Endothelial cell of umbilical vein (primary cell): ENCODE results near the gene SDF2. TPM values are rescaled to one million over a fixed set of nuclear protein-coding genes. Genes with fewer than 3 reads are reported as not detected.

Experiments used
- BruUV-seq: library from RNA; stranded (reverse); fragments of 400-500 nt; replicated peaks from 2 replicates; lab custom pipeline; 2021; lab: Mats Ljungman, UMichigan
- CTCF ChIA-PET: fragments of 300-600, 350-600 bp; sonication (Branson Sonifier 250); formaldehyde crosslinking; loops from one replicate; lab custom pipeline; 2021; ENCODE audit warnings: antibody characterized with exemption, inconsistent platforms; lab: Charles Lee
- POLR2A ChIA-PET: fragments of 300-600, 350-600 bp; sonication (Branson Sonifier 250); formaldehyde crosslinking; loops from one replicate; lab custom pipeline; 2021; ENCODE audit warnings: antibody characterized with exemption, inconsistent platforms; lab: Charles Lee
- DNase-seq: peaks from one replicate; pipeline ENCODE4 v3.0.0-alpha.2; 2011; ENCODE audit warnings: low read depth, low spot score
- FAIRE-seq: peaks from 2 replicates; lab custom pipeline; 2011; peaks lifted over from hg19 to GRCh38; lab: Jason Lieb, UNC
- H2AFZ ChIP-seq: 2 replicates; pipeline ENCODE4 v1.6.0; 2012; ENCODE audit warnings: low read depth, low read length, control low read depth, inconsistent platforms
- H3K27ac ChIP-seq: 2 replicates; pipeline ENCODE4 v1.5.1; 2011; ENCODE audit warnings: low read depth, mild to moderate bottlenecking, control low read depth, low read length, moderate library complexity; ENCODE audit not compliant: insufficient read depth
- H3K27me3 ChIP-seq, 2 experiments: 2 replicates each; pipeline versions ENCODE4 v1.6.0 to v1.6.1; 2011; ENCODE audit warnings: low read length in 2 of 2, mixed read lengths in 1 of 2; ENCODE audit not compliant: control insufficient read depth in 2 of 2, insufficient read depth in 2 of 2
- H3K36me3 ChIP-seq, 2 experiments: 2 replicates in 1 of 2; 3 replicates in 1 of 2; pipeline ENCODE4 v1.5.1; 2011; ENCODE audit warnings: low read length in 2 of 2, mild to moderate bottlenecking in 1 of 2, moderate library complexity in 1 of 2; ENCODE audit not compliant: control insufficient read depth in 2 of 2, insufficient read depth in 2 of 2; ENCODE audit errors: extremely low read depth in 1 of 2
- H3K4me1 ChIP-seq: 3 replicates; pipeline ENCODE4 v1.5.1; 2011; ENCODE audit warnings: mild to moderate bottlenecking, low read length; ENCODE audit not compliant: control insufficient read depth, insufficient read depth; ENCODE audit errors: extremely low read depth
- H3K4me2 ChIP-seq: 2 replicates; pipeline ENCODE4 v1.6.1; 2011; ENCODE audit warnings: low read length, control low read depth, mixed read lengths; ENCODE audit not compliant: insufficient read depth
- H3K4me3 ChIP-seq, 3 experiments: fragments of 200-600 bp in 1 of 3; sonication (generic), shearing (Covaris generic) in 1 of 3; replicated peaks in 1 of 3; 2 replicates each; pipeline ENCODE4 v1.5.1; 2011 to 2016; ENCODE audit warnings: control low read depth in 3 of 3, low read length in 3 of 3, mild to moderate bottlenecking in 2 of 3, inconsistent platforms in 1 of 3, low read depth in 1 of 3, moderate library complexity in 1 of 3; ENCODE audit not compliant: insufficient read depth in 1 of 3
- H3K79me2 ChIP-seq: 2 replicates; pipeline ENCODE4 v1.6.0; 2012; ENCODE audit warnings: low read length, inconsistent platforms; ENCODE audit not compliant: control insufficient read depth, insufficient read depth
- H3K9ac ChIP-seq: replicated peaks from 2 replicates; pipeline ENCODE3; 2011; ENCODE audit warnings: low read length, control low read depth; ENCODE audit not compliant: insufficient read depth; ENCODE audit errors: extremely low read depth
- H3K9me1 ChIP-seq: replicated peaks from 3 replicates; pipeline ENCODE4 v1.6.0; 2011; ENCODE audit warnings: mild to moderate bottlenecking, low read length; ENCODE audit not compliant: control insufficient read depth, insufficient read depth; ENCODE audit errors: extremely low read depth
- H3K9me3 ChIP-seq: replicated peaks from 2 replicates; pipeline ENCODE4 v1.5.1; 2012; ENCODE audit warnings: low read length, inconsistent platforms; ENCODE audit not compliant: control insufficient read depth, insufficient read depth
- H4K20me1 ChIP-seq: replicated peaks from 2 replicates; pipeline ENCODE3; 2011; ENCODE audit warnings: mild to moderate bottlenecking, low read length; ENCODE audit not compliant: control insufficient read depth, insufficient read depth; ENCODE audit errors: extremely low read depth
- CTCF ChIP-seq, 2 donors: IDR thresholded peaks; 1 replicate in 1 of 2; 2 replicates in 1 of 2; pipeline ENCODE4 v1.5.1; 2011; ENCODE audit warnings: low read length in 2 of 2, mild to moderate bottlenecking in 2 of 2, moderate library complexity in 2 of 2, control low read depth in 1 of 2, inconsistent platforms in 1 of 2, low read depth in 1 of 2; ENCODE audit not compliant: insufficient read depth in 1 of 2; ENCODE audit errors: extremely low read depth in 1 of 2
- EZH2 ChIP-seq: IDR thresholded peaks from 2 replicates; pipeline ENCODE4 v1.6.1; 2012; ENCODE audit warnings: borderline replicate concordance, low read depth, mild to moderate bottlenecking, moderate library complexity, low read length, inconsistent platforms; ENCODE audit not compliant: severe bottlenecking
- FOS ChIP-seq: IDR thresholded peaks from 2 replicates; pipeline ENCODE4 v1.6.1; 2011; ENCODE audit warnings: mild to moderate bottlenecking, low read length, moderate library complexity, borderline replicate concordance; ENCODE audit not compliant: insufficient read depth
- GATA2 ChIP-seq: IDR thresholded peaks from 2 replicates; pipeline ENCODE4 v1.7.0; 2011; ENCODE audit warnings: low read depth, mild to moderate bottlenecking, moderate library complexity, mixed read lengths, low read length; ENCODE audit not compliant: insufficient read length, insufficient read depth
- JUN ChIP-seq: IDR thresholded peaks from 2 replicates; pipeline ENCODE4 v1.6.1; 2011; ENCODE audit warnings: borderline replicate concordance, low read depth; ENCODE audit not compliant: insufficient read length, insufficient read depth
- MYC ChIP-seq: IDR thresholded peaks from one replicate; pipeline ENCODE4 v1.6.1; 2011; ENCODE audit warnings: mild to moderate bottlenecking, low read depth, low read length
- POLR2A ChIP-seq: IDR thresholded peaks from 2 replicates; pipeline ENCODE4 v1.6.1; 2012; ENCODE audit warnings: low read depth, mild to moderate bottlenecking, control low read depth, low read length
- POLR2AphosphoS5 ChIP-seq: IDR thresholded peaks from 2 replicates; pipeline ENCODE4 v1.6.1; 2012; ENCODE audit warnings: low read depth, mild to moderate bottlenecking, control low read depth, low read length, moderate library complexity; ENCODE audit not compliant: insufficient read depth
- dilution Hi-C: fragments of 300-500 bp; cut with MboI; formaldehyde crosslinking; loops from one replicate; pipeline ENCODE4 v1.15.0; 2019; ENCODE audit warnings: low sequenced_read_pairs; ENCODE audit not compliant: extremely low pct_ligation_motif_present
- intact Hi-C: fragments of 100-400 bp; cut with micrococcal nuclease; formaldehyde crosslinking; loops from one replicate; pipeline ENCODE4 v1.10.0; 2022
- polyA plus RNA-seq, 4 experiments: library from polyadenylated mRNA; depleted of rRNA in 3 of 4; stranded (reverse) in 3 of 4; unstranded in 1 of 4; fragments of >200 nt; gene quantifications; 2 replicates each; pipeline versions ENCODE4 v1.2.1 to v1.2.3, GENCODE V29; 2011 to 2012; ENCODE audit warnings: missing spikeins in 1 of 4
- total RNA-seq: library from RNA; stranded (reverse); gene quantifications from 2 replicates; pipeline ENCODE4 v1.2.3, GENCODE V29; 2021
- TF ChIP-seq, protein P1 (sequence below): IDR thresholded peaks from 2 replicates; pipeline ENCODE4 v1.6.1; 2011; ENCODE audit not compliant: insufficient read depth, insufficient read length

The SDF2 gene
- total and polyA plus RNA-seq, 2 donors (not counting 3 experiments of a cell fraction or from before 2014, with no cell fraction given): 52.6 to 77.9 TPM

DNA sequence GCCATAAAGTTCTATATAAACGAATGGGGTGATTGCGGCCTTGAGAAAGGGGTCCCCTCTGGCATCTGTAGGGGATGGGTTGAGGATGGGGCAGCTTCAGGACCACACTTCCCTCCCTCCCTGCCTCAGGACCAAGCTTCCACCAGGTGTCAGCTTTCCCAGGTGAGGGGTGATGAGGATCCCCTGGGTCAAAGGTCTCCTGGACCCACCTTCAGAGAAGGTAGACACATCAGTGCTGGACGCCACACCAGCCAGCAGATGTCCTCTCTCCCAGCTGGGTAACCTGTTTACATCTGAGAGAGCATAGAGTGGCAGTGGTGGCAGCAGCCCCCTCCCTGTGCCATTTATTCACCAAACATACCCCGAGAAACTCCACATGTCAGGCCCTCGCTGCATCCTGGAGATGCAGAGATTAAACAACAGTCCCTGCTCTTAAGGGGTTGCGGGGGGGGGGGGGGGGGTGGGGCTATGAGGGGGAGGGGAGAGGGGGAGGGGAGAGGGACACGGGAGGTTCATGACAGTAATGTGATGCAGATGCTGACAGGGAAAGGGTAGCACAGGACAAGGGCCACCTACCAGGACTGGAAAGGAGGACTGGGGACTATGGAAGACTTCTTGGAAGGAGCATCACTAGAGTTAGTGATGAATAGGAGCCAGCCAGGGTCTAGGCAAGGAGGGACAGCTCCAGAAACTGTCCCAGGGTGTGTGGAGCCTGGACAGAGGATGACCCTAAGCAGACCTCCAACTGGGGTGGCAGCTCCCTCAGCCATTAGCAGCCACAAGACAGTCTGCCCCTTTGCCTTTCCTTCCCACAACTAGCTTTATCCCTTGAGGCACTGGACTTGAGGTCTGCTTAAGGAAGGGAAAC lies 45.0 kb upstream of the SDF2 start:
- no peak for TF ChIP-seq FOS
- no peak for TF ChIP-seq POLR2AphosphoS5
- TF ChIP-seq JUN: no peak
- TF ChIP-seq POLR2A: no peak
- no peak for TF ChIP-seq MYC
- no peak for TF ChIP-seq CTCF (IDR thresholded peaks at IDR 0.05; ENCODE audit: extremely low read depth in 1 of 2, insufficient read depth in 1 of 2, low read depth in 1 of 2, low read length in 2 of 2)
- TF ChIP-seq, protein P1, sequence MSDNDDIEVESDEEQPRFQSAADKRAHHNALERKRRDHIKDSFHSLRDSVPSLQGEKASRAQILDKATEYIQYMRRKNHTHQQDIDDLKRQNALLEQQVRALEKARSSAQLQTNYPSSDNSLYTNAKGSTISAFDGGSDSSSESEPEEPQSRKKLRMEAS: no peak
- TF ChIP-seq EZH2: no peak
- no peak for TF ChIP-seq GATA2
- Histone ChIP-seq H3K9me1 (no peaks in the 10 kb centered on the region), H2AFZ (no peak overlapping the region), H3K4me1 (peaks cover 4% of the 10 kb centered on the region), H3K9ac (no peak overlapping the region), H3K4me2 (no peak overlapping the region), H3K79me2 (no peaks in the 10 kb centered on the region), H3K9me3 (no peaks in the 10 kb centered on the region), H3K27ac (no peak overlapping the region), H3K4me3 (no peak overlapping the region), H3K36me3 (peaks cover 4 to 27% of the 10 kb centered on the region in 2 experiments), H3K27me3 (no peaks in the 10 kb centered on the region), H4K20me1 (no peaks in the 10 kb centered on the region)
- no peak for DNase-seq
- ChIA-PET POLR2A (no interaction called here), CTCF (no interaction called here)
- dilution Hi-C loops (no loop called here), intact Hi-C loops (no loop called here)
- BruUV-seq: no TSS peak
- FAIRE-seq: no peak
